CD4-positive, alpha-beta T cell treated with Interleukin-12 subunit alpha and Interleukin-12 subunit beta, for 1 hour (primary cell): ENCODE measurements around the gene SMARCC1.
A peak's percentile ranks its signal among the peaks of the same experiment; 100 is the strongest.
"Not testable (repeated sequence)": the region's sequence is repeated elsewhere in the genome, so short reads cannot be mapped to it uniquely, and the experiment has no call there.

Experiments used
- DNase-seq: peaks from one replicate; pipeline ENCODE4 v3.0.0-alpha.2; 2020

The SMARCC1 gene

GRCh38 chr3:47781685-47782445 lies at the start of gene SMARCC1:
TSS of gene SMARCC1 (minus strand) at chr3:47781893. CDS start at chr3:47781797, 96 bp downstream.
- peak; percentile 98 for DNase-seq

- DNase-seq, result not testable (repeated sequence)
Observed at GRCh38 chr3:47829482-47829881, 47.8 kb upstream of the SMARCC1 start.

GRCh38 chr3:47825590-47825989 lies 43.9 kb upstream of the SMARCC1 start:
- DNase-seq, result no peak

- DNase-seq, result peak; percentile 85
Observed at GRCh38 chr3:47824541-47825473, 43.1 kb upstream of the SMARCC1 start.

- DNase-seq, result no peak
Observed at GRCh38 chr3:47817609-47818008, 35.9 kb upstream of the SMARCC1 start.

GRCh38 chr3:47813551-47814177 lies 32.0 kb upstream of the SMARCC1 start:
- no peak for DNase-seq

- no peak for DNase-seq
Observed at GRCh38 chr3:47804577-47804976, 22.9 kb upstream of the SMARCC1 start.

GRCh38 chr3:47803480-47804025 lies 21.9 kb upstream of the SMARCC1 start:
- DNase-seq, result no peak

GRCh38 chr3:47802734-47803479 lies 21.2 kb upstream of the SMARCC1 start, which contains the start of gene DHX30:
TSS of gene DHX30 (plus strand) at chr3:47803138. CDS start at chr3:47810684, 7,546 bp downstream.
- peak; percentile 89 for DNase-seq

GRCh38 chr3:47799733-47800132 lies 18.0 kb upstream of the SMARCC1 start:
- DNase-seq, result no peak

GRCh38 chr3:47794544-47794943 lies 12.9 kb upstream of the SMARCC1 start:
- no peak for DNase-seq

- no peak for DNase-seq
Observed at GRCh38 chr3:47792699-47793098, 11.0 kb upstream of the SMARCC1 start.

GRCh38 chr3:47791193-47791855 lies 9.6 kb upstream of the SMARCC1 start:
- no peak for DNase-seq

GRCh38 chr3:47783673-47784072 lies 2.0 kb upstream of the SMARCC1 start:
- DNase-seq, result no peak

GRCh38 chr3:47782446-47783308 lies 984 bp upstream of the SMARCC1 start:
- DNase-seq, result no peak

GRCh38 chr3:47780741-47781684 lies 680 bp downstream of the SMARCC1 start:
- DNase-seq, result peak; percentile 68

GRCh38 chr3:47778746-47779145 lies 2.9 kb downstream of the SMARCC1 start:
- no peak for DNase-seq

GRCh38 chr3:47772788-47773187 lies 8.9 kb downstream of the SMARCC1 start:
- no peak for DNase-seq

GRCh38 chr3:47772047-47772446 lies 9.6 kb downstream of the SMARCC1 start:
- DNase-seq, result no peak
